H1 (cell line): Measurements from ENCODE around the gene PCDHB14. TPM values are rescaled to one million over a fixed set of nuclear protein-coding genes. Genes with fewer than 3 reads are reported as not detected.

Experiments used
- ASH2L ChIP-seq: fragments of 200-600, 300-600 bp; sonication (generic); IDR thresholded peaks from one replicate; pipeline ENCODE4 v1.7.1; 2017; ENCODE audit warnings: low read length
- BACH1 ChIP-seq: IDR thresholded peaks from 2 replicates; pipeline ENCODE4 v1.6.1; 2012; ENCODE audit warnings: low read length, improper control_type of control experiment
- NANOG ChIP-seq: IDR thresholded peaks from 2 replicates; pipeline ENCODE4 v1.6.1; 2011; ENCODE audit warnings: low read length, low read depth, mild to moderate bottlenecking, inconsistent platforms; ENCODE audit not compliant: insufficient read depth, poor library complexity, severe bottlenecking
- PHF8 ChIP-seq: fragments of 200-600 bp; sonication (generic); conservative IDR thresholded peaks from 2 replicates; pipeline ENCODE4 v1.7.1; 2012; ENCODE audit warnings: low read depth, mild to moderate bottlenecking, inconsistent platforms, low read length, moderate library complexity
- TCF12 ChIP-seq: IDR thresholded peaks from 2 replicates; pipeline ENCODE4 v1.6.1; 2011; ENCODE audit warnings: low read depth, mild to moderate bottlenecking, low read length
- polyA plus RNA-seq, 7 experiments: library from polyadenylated mRNA; depleted of rRNA in 3 of 7; stranded (reverse) in 5 of 7; unstranded in 2 of 7; fragments of >200 nt in 5 of 7; fragments of 200-250 nt in 2 of 7; gene quantifications; 1 replicate in 5 of 7; 2 replicates in 1 of 7; 4 replicates in 1 of 7; pipeline versions ENCODE4 v1.2.1 to v1.2.3, GENCODE V29; 2011 to 2013; ENCODE audit warnings: missing spikeins in 2 of 7, mixed read lengths in 2 of 7
- total RNA-seq: library from RNA; stranded (reverse); fragmentation: NEBNext Ultra II Directional; extraction: Animal tissue kit (Norgen Biotek cat#: 25700); gene quantifications from 2 replicates; pipeline ENCODE4 v1.2.1, GENCODE V29; 2021
- TF ChIP-seq, protein P1 (sequence below), 3 experiments: IDR thresholded peaks; 1 replicate in 2 of 3; 2 replicates in 1 of 3; pipeline versions ENCODE4 v1.5.1 to v1.6.1; 2011; ENCODE audit warnings: low read length in 3 of 3, mild to moderate bottlenecking in 3 of 3, inconsistent platforms in 2 of 3, low read depth in 1 of 3, moderate library complexity in 1 of 3; ENCODE audit not compliant: insufficient read depth in 1 of 3; ENCODE audit errors: control extremely low read depth in 1 of 3
- TF ChIP-seq, protein P2 (sequence below): IDR thresholded peaks from 2 replicates; pipeline ENCODE4 v1.6.1; 2012; ENCODE audit warnings: inconsistent platforms

The PCDHB14 gene
- total and polyA plus RNA-seq, 2 of the 8 experiments (the other 6 are each of a cell fraction or from before 2014, with no cell fraction given) = 2.7 TPM

DNA sequence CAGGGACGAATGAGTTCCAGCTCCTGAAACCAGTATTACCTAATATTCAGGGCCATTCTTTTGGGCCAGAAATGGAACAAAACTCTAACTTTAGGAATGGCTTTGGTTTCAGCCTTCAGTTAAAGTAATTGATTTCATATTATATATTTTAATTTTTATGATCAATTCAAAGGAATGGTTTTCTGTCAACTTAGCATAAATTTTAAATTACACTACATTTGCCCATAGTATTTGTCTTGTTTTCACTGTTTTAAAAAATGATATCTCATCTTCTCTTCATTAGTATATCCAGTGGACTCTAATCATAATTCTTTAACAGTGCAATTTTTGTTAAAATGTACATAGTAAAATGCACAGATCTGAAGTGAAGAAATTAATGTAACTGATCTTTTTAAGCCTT, 42.8 kb upstream of the PCDHB14 start (continued):
- TF ChIP-seq, protein P1, sequence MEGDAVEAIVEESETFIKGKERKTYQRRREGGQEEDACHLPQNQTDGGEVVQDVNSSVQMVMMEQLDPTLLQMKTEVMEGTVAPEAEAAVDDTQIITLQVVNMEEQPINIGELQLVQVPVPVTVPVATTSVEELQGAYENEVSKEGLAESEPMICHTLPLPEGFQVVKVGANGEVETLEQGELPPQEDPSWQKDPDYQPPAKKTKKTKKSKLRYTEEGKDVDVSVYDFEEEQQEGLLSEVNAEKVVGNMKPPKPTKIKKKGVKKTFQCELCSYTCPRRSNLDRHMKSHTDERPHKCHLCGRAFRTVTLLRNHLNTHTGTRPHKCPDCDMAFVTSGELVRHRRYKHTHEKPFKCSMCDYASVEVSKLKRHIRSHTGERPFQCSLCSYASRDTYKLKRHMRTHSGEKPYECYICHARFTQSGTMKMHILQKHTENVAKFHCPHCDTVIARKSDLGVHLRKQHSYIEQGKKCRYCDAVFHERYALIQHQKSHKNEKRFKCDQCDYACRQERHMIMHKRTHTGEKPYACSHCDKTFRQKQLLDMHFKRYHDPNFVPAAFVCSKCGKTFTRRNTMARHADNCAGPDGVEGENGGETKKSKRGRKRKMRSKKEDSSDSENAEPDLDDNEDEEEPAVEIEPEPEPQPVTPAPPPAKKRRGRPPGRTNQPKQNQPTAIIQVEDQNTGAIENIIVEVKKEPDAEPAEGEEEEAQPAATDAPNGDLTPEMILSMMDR (IDR thresholded peaks at IDR 0.05; ENCODE audit: control extremely low read depth in 1 of 3, insufficient read depth in 1 of 3, low read depth in 1 of 3, low read length in 3 of 3) = no peak
- TF ChIP-seq BACH1 = no peak
- no peak for TF ChIP-seq ASH2L
- no peak for TF ChIP-seq TCF12
- no peak for TF ChIP-seq NANOG
- TF ChIP-seq PHF8 = no peak
- TF ChIP-seq, protein P2, sequence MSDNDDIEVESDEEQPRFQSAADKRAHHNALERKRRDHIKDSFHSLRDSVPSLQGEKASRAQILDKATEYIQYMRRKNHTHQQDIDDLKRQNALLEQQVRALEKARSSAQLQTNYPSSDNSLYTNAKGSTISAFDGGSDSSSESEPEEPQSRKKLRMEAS = no peak
